ENCODE results near the gene TAL1. TPM values are rescaled to one million over a fixed set of nuclear protein-coding genes. Genes with fewer than 3 reads are reported as not detected.
A peak's percentile ranks its signal among the peaks of the same experiment; 100 is the strongest.

Gene TAL1
- total and polyA plus RNA-seq, 10 of the 15 experiments (the other 5 are each of a cell fraction or from before 2014, with no cell fraction given): 0.05 TPM; not detected in 9

DNA sequence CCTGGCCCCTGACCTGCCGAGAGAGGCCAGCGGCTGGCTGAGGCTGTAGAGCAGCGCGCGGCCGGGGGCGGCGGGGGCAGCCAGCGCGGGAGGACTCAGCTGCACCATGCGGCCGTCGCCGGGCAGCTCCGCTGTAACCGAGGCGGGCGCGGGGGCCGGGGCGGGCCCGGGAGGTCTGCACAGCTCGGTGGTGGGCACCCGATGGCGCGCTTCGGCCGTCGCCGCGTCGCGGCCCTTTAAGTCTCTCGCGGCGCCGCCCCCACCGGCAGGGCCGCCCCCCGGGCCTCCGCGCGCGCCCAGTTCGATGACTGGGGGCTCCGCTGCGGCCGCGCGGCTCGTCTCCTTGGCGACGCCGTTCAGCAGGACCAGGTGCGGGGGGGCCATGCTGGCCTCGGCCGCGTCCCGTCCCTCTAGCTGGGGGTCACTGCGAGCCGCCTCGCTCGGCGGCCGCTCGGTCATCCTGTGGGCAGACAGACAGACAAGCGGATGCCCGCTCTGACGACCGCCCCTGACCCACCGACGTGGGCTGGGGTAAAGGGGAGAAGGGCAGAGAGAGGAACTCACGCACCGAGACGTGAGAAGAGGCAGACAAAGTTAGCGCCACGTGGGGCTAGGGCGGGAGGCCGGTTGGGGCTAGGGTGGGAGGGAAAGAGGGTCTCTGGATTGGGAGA lies 6.5 kb downstream of the TAL1 start:
- H3K79me2 ChIP-seq (ENCODE audit: control insufficient read depth, insufficient read depth, low read length): no peaks in the 10 kb centered on the region
- no TSS peak for BruUV-seq (replicated peaks)
- ChIA-PET RAD21 (ENCODE audit: unreplicated experiment) (no interaction called here), SMC1A (ENCODE audit: uncharacterized antibody, unreplicated experiment) (no interaction called here), CTCF (no interaction called here), POLR2A (no interaction called here)
- H2AFZ ChIP-seq (ENCODE audit: control insufficient read depth, low read depth, low read length): no peak overlapping the region
- H3K4me3 ChIP-seq: no peak overlapping the region
- H4K20me1 ChIP-seq (ENCODE audit: control insufficient read depth, insufficient read depth): no peaks in the 10 kb centered on the region
- no peak for DNase-seq (ENCODE audit: low read depth, low spot score)
- ATAC-seq: no peak; the same call in 2 of the 3 replicates
- in situ Hi-C loops (cut with MboI) (no loop called here), intact Hi-C loops (cut with micrococcal nuclease; ENCODE audit: unreplicated experiment) (no loop called here)
- H3K4me1 ChIP-seq (ENCODE audit: control insufficient read depth, insufficient read depth, low read length): no peaks in the 10 kb centered on the region
- no peak overlapping the region for H3K9ac ChIP-seq (ENCODE audit: control insufficient read depth, insufficient read depth, low read length)
- no peak overlapping the region for H3K27ac ChIP-seq (ENCODE audit: control insufficient read depth, insufficient read depth)
- no peaks in the 10 kb centered on the region for H3K9me3 ChIP-seq (replicated peaks; ENCODE audit: control insufficient read depth, insufficient read depth, low read length)
- peak; percentile 96 for TF ChIP-seq SUZ12 (IDR thresholded peaks at IDR 0.05; ENCODE audit: unreplicated experiment)
- TF ChIP-seq, protein P1, sequence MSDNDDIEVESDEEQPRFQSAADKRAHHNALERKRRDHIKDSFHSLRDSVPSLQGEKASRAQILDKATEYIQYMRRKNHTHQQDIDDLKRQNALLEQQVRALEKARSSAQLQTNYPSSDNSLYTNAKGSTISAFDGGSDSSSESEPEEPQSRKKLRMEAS (IDR thresholded peaks at IDR 0.05; ENCODE audit: low read depth, low read length): no peak
- TF ChIP-seq ZNF217 (IDR thresholded peaks at IDR 0.05): no peak
- H3K27me3 ChIP-seq (replicated peaks in 1 of 2; ENCODE audit: control insufficient read depth in 2 of 2, insufficient read depth in 2 of 2, low read length in 1 of 2): peaks cover 11 to 26% of the 10 kb centered on the region in 2 experiments
- H3K36me3 ChIP-seq (ENCODE audit: control insufficient read depth in 2 of 2, insufficient read depth in 2 of 2, low read length in 1 of 2): no peaks in the 10 kb centered on the region
- 22% methylated on average over 42 of the region's 79 CpGs for WGBS (ENCODE audit: insufficient coverage, insufficient replicate concordance, low lambda C conversion rate, missing lambda C conversion rate)
- no peak overlapping the region for H3K4me2 ChIP-seq (ENCODE audit: control insufficient read depth, insufficient read depth)
- no peak for FAIRE-seq

DNA sequence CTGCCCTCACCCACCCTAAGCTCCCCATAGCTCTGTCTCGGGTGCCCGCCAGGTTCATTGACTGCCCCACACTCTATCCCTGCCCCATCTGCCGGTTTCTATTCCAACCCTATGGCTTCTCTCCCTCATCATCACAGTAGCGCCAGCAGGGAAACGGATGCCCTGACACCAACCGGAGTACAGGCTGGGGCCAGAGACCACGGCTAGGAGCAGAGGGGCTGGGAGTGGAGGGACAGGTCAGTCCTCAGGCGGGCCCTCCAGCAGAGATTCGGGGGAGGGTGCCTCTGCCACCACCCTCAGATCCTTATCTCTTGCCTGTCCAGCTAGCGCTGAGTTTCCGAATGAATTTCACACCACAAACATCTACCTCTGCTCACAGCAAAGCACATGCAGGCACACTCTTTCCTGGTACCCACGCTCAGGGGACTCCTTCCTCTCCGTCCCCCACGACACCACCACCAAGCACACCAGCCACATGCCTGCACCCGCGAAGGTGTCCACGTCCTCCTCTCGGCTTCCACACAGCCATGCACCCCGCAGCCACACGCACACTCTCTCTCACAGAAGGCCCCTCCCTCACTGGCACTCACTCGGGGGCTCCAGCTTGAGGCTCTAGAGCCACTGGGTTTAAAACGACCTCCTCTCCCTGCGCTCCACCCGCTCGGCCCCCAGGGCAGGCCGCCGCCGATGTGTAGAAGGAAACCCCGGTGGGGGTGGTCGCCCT lies 7.2 kb downstream of the TAL1 start:
- Histone ChIP-seq H3K9me3 (replicated peaks; ENCODE audit: control insufficient read depth, insufficient read depth, low read length) (no peaks in the 10 kb centered on the region), H2AFZ (ENCODE audit: control insufficient read depth, low read depth, low read length) (no peak overlapping the region), H3K27me3 (replicated peaks in 1 of 2; ENCODE audit: control insufficient read depth in 2 of 2, insufficient read depth in 2 of 2, low read length in 1 of 2) (peaks cover 11 to 24% of the 10 kb centered on the region in 2 experiments), H3K4me1 (ENCODE audit: control insufficient read depth, insufficient read depth, low read length) (no peaks in the 10 kb centered on the region), H3K79me2 (ENCODE audit: control insufficient read depth, insufficient read depth, low read length) (no peaks in the 10 kb centered on the region), H3K9ac (ENCODE audit: control insufficient read depth, insufficient read depth, low read length) (no peak overlapping the region), H3K36me3 (ENCODE audit: control insufficient read depth in 2 of 2, insufficient read depth in 2 of 2, low read length in 1 of 2) (no peaks in the 10 kb centered on the region), H4K20me1 (ENCODE audit: control insufficient read depth, insufficient read depth) (no peaks in the 10 kb centered on the region), H3K27ac (ENCODE audit: control insufficient read depth, insufficient read depth) (no peak overlapping the region), H3K4me3 (no peak overlapping the region), H3K4me2 (ENCODE audit: control insufficient read depth, insufficient read depth) (no peak overlapping the region)
- POLR2A ChIA-PET: no interaction called here
- TF ChIP-seq FOXK2 (IDR thresholded peaks at IDR 0.05) (no peak), NR2C1 (IDR thresholded peaks at IDR 0.05) (no peak), SRF (IDR thresholded peaks at IDR 0.05; ENCODE audit: low read depth in 2 of 2, low read length in 2 of 2) (no peak), ZZZ3 (IDR thresholded peaks at IDR 0.05; ENCODE audit: control insufficient read depth, insufficient read length, low read depth) (no peak), CREB1 (IDR thresholded peaks at IDR 0.05; ENCODE audit: low read depth) (no peak), MTA3 (IDR thresholded peaks at IDR 0.05; ENCODE audit: borderline replicate concordance, low read length) (no peak)
- TF ChIP-seq, protein P2, sequence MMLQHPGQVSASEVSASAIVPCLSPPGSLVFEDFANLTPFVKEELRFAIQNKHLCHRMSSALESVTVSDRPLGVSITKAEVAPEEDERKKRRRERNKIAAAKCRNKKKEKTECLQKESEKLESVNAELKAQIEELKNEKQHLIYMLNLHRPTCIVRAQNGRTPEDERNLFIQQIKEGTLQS (IDR thresholded peaks at IDR 0.05; ENCODE audit: borderline replicate concordance, extremely low read depth, low read depth, low read length): no peak
- TF ChIP-seq, protein P3, sequence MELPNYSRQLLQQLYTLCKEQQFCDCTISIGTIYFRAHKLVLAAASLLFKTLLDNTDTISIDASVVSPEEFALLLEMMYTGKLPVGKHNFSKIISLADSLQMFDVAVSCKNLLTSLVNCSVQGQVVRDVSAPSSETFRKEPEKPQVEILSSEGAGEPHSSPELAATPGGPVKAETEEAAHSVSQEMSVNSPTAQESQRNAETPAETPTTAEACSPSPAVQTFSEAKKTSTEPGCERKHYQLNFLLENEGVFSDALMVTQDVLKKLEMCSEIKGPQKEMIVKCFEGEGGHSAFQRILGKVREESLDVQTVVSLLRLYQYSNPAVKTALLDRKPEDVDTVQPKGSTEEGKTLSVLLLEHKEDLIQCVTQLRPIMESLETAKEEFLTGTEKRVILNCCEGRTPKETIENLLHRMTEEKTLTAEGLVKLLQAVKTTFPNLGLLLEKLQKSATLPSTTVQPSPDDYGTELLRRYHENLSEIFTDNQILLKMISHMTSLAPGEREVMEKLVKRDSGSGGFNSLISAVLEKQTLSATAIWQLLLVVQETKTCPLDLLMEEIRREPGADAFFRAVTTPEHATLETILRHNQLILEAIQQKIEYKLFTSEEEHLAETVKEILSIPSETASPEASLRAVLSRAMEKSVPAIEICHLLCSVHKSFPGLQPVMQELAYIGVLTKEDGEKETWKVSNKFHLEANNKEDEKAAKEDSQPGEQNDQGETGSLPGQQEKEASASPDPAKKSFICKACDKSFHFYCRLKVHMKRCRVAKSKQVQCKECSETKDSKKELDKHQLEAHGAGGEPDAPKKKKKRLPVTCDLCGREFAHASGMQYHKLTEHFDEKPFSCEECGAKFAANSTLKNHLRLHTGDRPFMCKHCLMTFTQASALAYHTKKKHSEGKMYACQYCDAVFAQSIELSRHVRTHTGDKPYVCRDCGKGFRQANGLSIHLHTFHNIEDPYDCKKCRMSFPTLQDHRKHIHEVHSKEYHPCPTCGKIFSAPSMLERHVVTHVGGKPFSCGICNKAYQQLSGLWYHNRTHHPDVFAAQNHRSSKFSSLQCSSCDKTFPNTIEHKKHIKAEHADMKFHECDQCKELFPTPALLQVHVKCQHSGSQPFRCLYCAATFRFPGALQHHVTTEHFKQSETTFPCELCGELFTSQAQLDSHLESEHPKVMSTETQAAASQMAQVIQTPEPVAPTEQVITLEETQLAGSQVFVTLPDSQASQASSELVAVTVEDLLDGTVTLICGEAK (IDR thresholded peaks at IDR 0.05; ENCODE audit: borderline replicate concordance): no peak
- intact Hi-C loops (cut with micrococcal nuclease; ENCODE audit: unreplicated experiment): no loop called here
- in situ Hi-C loops (cut with MboI): no loop called here
- CTCF ChIA-PET: no interaction called here
- BruUV-seq (replicated peaks): no TSS peak
- no peak for DNase-seq (ENCODE audit: low read depth, low spot score)
- no peak for FAIRE-seq
- 36% methylated on average over 29 of the region's 30 CpGs for WGBS (ENCODE audit: insufficient coverage, insufficient replicate concordance, low lambda C conversion rate, missing lambda C conversion rate)
- SMC1A ChIA-PET (ENCODE audit: uncharacterized antibody, unreplicated experiment): no interaction called here
- ATAC-seq: no peak
- RAD21 ChIA-PET (ENCODE audit: unreplicated experiment): no interaction called here

All from GM12878 (cell line).